Neural crest cell (in vitro differentiated cells): ENCODE results near the gene CATSPERB. TPM values are rescaled to one million over a fixed set of nuclear protein-coding genes. Genes with fewer than 3 reads are reported as not detected.
"Not testable (repeated sequence)": the region's sequence is repeated elsewhere in the genome, so short reads cannot be mapped to it uniquely, and the experiment has no call there.

ENCODE experiments used
- DNase-seq: peaks from one replicate; pipeline ENCODE4 v3.0.0; 2021; ENCODE audit warnings: low read depth, mixed read lengths, low spot score
- H3K27ac Mint-ChIP-seq: one replicate; pipeline ENCODE4 v1.8.0; 2021; ENCODE audit warnings: mild to moderate bottlenecking, mixed read lengths; ENCODE audit not compliant: unreplicated experiment
- H3K27me3 Mint-ChIP-seq: 2 replicates; pipeline ENCODE4 v1.8.0; 2021; ENCODE audit warnings: low read depth, mild to moderate bottlenecking, mixed read lengths
- H3K36me3 Mint-ChIP-seq: 2 replicates; pipeline ENCODE4 v1.8.0; 2021; ENCODE audit warnings: low read depth, mild to moderate bottlenecking, mixed read lengths
- H3K4me1 Mint-ChIP-seq: 2 replicates; pipeline ENCODE4 v1.8.0; 2021; ENCODE audit warnings: mixed read lengths
- H3K4me3 Mint-ChIP-seq: one replicate; pipeline ENCODE4 v1.8.0; 2021; ENCODE audit warnings: mild to moderate bottlenecking, mixed read lengths
- H3K9me3 Mint-ChIP-seq: 2 replicates; pipeline ENCODE4 v1.8.0; 2021; ENCODE audit warnings: mixed read lengths
- total RNA-seq: library from RNA; stranded (reverse); gene quantifications from 2 replicates; pipeline ENCODE4 v1.2.1, GENCODE V29; 2021
- TF ChIP-seq, protein P1 (sequence below): fragments of 200-600 bp; sonication (generic); conservative IDR thresholded peaks from 2 replicates; pipeline ENCODE4 v1.5.0; 2021; ENCODE audit warnings: antibody characterized with exemption, mild to moderate bottlenecking

The CATSPERB gene
- total RNA-seq, 1 donor from 2014 or later = not detected

- no peak overlapping the region for H3K27ac Mint-ChIP-seq
- TF ChIP-seq, protein P1, sequence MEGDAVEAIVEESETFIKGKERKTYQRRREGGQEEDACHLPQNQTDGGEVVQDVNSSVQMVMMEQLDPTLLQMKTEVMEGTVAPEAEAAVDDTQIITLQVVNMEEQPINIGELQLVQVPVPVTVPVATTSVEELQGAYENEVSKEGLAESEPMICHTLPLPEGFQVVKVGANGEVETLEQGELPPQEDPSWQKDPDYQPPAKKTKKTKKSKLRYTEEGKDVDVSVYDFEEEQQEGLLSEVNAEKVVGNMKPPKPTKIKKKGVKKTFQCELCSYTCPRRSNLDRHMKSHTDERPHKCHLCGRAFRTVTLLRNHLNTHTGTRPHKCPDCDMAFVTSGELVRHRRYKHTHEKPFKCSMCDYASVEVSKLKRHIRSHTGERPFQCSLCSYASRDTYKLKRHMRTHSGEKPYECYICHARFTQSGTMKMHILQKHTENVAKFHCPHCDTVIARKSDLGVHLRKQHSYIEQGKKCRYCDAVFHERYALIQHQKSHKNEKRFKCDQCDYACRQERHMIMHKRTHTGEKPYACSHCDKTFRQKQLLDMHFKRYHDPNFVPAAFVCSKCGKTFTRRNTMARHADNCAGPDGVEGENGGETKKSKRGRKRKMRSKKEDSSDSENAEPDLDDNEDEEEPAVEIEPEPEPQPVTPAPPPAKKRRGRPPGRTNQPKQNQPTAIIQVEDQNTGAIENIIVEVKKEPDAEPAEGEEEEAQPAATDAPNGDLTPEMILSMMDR = no peak
- H3K36me3 Mint-ChIP-seq = peaks cover 5% of the 10 kb centered on the region
- peaks cover 4% of the 10 kb centered on the region for H3K9me3 Mint-ChIP-seq
- H3K27me3 Mint-ChIP-seq = peaks cover 3% of the 10 kb centered on the region
- H3K4me3 Mint-ChIP-seq = no peak overlapping the region
- H3K4me1 Mint-ChIP-seq = no peaks in the 10 kb centered on the region
- no peak for DNase-seq
Observed at GRCh38 chr14:91595736-91596135, 136.2 kb downstream of the CATSPERB start.

GRCh38 chr14:91593957-91594356 is 137.9 kb downstream of the CATSPERB start:
- H3K27me3 Mint-ChIP-seq, H3K4me3 Mint-ChIP-seq, H3K9me3 Mint-ChIP-seq, H3K4me1 Mint-ChIP-seq, H3K36me3 Mint-ChIP-seq, DNase-seq, H3K27ac Mint-ChIP-seq: not testable (repeated sequence)

DNA sequence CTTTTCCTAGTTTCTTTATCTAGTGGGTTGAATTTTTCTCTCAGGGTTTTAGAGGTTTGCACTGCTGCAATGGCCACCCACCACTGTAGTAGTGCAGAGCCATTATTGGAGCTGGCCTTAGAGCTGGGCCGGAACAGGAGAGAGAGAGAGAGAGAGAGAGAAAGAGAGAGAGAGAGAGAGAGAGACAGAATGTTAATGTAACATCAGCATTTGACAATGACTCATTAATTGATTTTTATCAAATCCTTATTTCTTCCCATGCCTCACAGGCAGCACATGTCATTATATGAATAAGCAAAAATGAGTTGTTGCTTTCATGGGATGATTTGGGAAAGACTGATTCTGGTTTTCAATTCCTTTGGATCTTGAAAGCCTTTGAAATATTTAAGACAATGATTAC is 145.5 kb downstream of the CATSPERB start:
- Mint-ChIP-seq H3K27ac (no peak overlapping the region), H3K36me3 (no peaks in the 10 kb centered on the region), H3K27me3 (peaks cover 16% of the 10 kb centered on the region), H3K4me3 (no peak overlapping the region), H3K9me3 (peaks cover 7% of the 10 kb centered on the region), H3K4me1 (peaks cover 6% of the 10 kb centered on the region)
- no peak for DNase-seq
- TF ChIP-seq, protein P1 = no peak

DNA sequence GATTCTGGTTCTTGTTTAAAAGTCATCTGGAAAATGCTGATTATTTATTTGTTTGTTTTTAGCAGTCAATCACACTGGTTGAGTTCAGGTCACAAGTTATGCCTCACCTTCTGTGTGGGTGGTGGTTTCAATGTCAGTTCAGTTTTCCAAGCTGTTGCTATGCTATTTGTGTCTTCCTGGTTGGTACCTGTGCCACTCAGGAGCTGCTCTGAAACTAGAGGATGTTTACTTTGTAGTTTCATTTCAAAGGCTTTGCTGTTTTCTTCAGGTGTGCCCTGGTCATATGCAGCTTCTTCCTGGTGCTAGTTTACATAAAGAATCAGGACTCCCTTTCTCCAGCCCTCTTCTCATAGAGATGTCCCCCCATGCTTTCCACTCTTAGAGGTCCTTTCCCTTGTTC is 146.0 kb downstream of the CATSPERB start:
- Mint-ChIP-seq H3K4me3 (no peak overlapping the region), H3K27ac (no peak overlapping the region), H3K4me1 (peaks cover 11% of the 10 kb centered on the region), H3K27me3 (peaks cover 22% of the 10 kb centered on the region), H3K9me3 (peaks cover 7% of the 10 kb centered on the region), H3K36me3 (no peaks in the 10 kb centered on the region)
- TF ChIP-seq, protein P1 = no peak
- no peak for DNase-seq

- no peak overlapping the region for H3K27ac Mint-ChIP-seq
- DNase-seq = no peak
- TF ChIP-seq, protein P1 = no peak
- peaks cover 37% of the 10 kb centered on the region for H3K27me3 Mint-ChIP-seq
- H3K4me3 Mint-ChIP-seq = no peak overlapping the region
- H3K36me3 Mint-ChIP-seq = no peaks in the 10 kb centered on the region
- H3K4me1 Mint-ChIP-seq = peaks cover 13% of the 10 kb centered on the region
- peaks cover 10% of the 10 kb centered on the region for H3K9me3 Mint-ChIP-seq
Observed at GRCh38 chr14:91582761-91583160, 149.1 kb downstream of the CATSPERB start.

GRCh38 chr14:91580876-91581577 is 150.9 kb downstream of the CATSPERB start:
- TF ChIP-seq, protein P1 = no peak
- peaks cover 47% of the 10 kb centered on the region for H3K27me3 Mint-ChIP-seq
- no peak for DNase-seq
- no peak overlapping the region for H3K4me3 Mint-ChIP-seq
- H3K4me1 Mint-ChIP-seq = peaks cover 13% of the 10 kb centered on the region
- H3K36me3 Mint-ChIP-seq = no peaks in the 10 kb centered on the region
- H3K27ac Mint-ChIP-seq = no peak overlapping the region
- H3K9me3 Mint-ChIP-seq = peaks cover 15% of the 10 kb centered on the region
